MV-4-11 (cell line): ENCODE measurements around the gene ENDOU.
A peak's percentile ranks its signal among the peaks of the same experiment; 100 is the strongest.

ENCODE experiments used
- DNase-seq: peaks from one replicate; lab custom pipeline; 2025; lab: John Stamatoyannopoulos, UW

ENDOU gene

DNA sequence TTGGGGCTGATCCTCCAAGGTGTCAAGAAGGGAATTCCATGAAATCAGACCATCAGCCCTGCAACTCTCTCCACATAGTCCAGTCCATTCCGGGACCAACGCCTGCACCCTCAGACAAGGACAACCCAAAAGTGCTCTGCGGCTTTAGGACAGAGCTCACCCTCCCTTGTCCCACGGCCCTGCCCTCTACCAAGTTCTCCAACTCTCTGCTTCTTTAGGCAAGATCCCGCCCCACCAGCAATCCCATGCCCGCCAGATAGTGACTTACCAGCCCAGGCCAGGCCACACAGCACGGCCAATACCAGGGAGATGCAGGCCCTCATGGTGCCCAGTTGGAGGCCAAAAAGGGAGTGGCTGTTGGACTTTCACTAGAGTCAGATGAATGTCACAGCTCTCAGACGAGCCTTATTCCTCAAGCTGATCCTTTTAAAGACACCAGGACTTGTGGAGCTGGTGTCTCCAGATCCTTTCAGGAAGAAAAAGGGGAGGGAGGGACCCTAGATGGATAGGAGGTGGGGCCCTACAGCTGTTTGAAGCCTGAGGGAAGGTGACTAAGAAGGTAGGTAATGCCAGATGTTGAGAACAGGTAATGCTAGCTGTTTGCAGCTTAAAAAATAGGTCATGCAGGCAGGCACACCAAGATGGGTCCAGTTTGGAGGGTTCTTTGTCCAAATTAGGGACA lies at the start of gene ENDOU:
ENDOU (minus strand) TSS at position 400 of the 682 bp plus-strand sequence; CDS start at position 323, 77 bp downstream.
- no peak for DNase-seq

DNA sequence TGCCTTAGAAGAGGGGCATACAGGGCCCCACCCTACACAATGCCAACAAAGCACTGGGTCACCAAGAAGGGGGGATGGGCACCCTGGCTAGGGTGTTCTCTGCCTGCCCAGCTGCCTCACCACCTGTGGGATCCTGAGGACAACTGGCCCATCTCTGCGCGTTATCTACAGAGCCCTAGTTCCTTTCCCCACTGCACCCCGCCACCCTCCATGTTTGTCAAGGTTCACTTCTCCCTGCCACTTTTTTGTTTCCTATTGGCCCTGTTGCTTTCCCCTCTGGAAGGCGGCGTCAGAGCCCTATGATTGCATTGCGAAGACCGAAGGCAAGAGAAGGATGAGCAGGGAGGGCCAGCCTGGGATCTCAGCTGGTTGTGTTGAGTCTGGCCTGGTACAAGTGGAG lies 49.4 kb upstream of the ENDOU start:
- peak; percentile 21 for DNase-seq

- peak; percentile 4 for DNase-seq
These were observed 48.7 kb upstream of the ENDOU start for GRCh38 chr12:47773858-47774580.

- DNase-seq = peak; percentile 18
These were observed 48.0 kb upstream of the ENDOU start, which contains the start of gene SLC48A1 for GRCh38 chr12:47773062-47773857. Gene SLC48A1, plus strand, starts transcription at chr12:47773238. Its CDS starts 67 bp downstream, at chr12:47773305.

DNA sequence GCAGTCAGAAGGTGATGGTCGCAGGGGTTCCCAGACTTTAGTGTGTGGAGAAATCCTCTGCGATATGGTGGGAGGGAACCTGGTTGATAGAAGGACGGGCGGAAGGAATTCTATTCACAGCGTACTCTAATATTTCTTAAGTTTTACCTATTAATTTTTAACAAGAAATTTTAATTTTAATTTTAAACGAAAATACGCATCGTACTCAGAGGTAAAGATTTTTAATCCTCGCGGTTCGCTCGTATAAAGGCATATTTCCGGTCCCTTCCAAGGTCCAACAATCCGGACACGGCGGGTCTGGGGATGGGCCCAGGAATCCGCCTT lies 47.4 kb upstream of the ENDOU start:
- DNase-seq = no peak

GRCh38 chr12:47772094-47772660 lies 46.9 kb upstream of the ENDOU start:
- DNase-seq = no peak

GRCh38 chr12:47771304-47771703 lies 46.0 kb upstream of the ENDOU start:
- no peak for DNase-seq

DNA sequence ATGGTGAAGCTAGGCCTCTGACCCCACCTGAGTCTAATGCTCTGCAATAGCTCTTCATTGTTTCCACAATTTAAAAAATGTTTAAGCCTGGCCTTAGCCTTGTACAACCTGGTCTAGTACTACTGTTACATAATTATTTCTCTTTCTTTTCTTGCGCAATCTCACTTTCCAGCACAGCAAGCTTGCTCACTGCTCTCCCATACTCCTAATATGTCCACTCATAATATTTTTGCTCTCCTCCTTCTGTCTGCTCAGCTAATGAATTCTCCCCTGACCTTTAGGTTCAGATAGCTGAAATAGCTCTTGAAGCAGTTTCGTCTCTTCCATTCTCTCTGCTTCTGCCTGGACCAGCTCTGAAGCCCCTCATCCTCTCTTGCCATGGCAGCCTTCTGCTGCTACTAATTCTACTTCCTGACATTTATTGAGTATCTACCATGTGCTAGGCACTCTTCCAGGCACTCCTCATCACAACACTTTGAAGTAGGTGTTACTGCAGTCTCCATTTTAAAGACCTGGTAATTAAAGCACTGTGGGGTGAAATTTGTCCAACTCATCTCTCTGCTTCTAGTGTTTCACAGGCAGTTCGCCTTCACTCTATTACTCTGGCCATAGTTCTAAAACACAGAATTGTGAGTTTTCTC lies 44.9 kb upstream of the ENDOU start:
- peak; percentile 67 for DNase-seq

DNA sequence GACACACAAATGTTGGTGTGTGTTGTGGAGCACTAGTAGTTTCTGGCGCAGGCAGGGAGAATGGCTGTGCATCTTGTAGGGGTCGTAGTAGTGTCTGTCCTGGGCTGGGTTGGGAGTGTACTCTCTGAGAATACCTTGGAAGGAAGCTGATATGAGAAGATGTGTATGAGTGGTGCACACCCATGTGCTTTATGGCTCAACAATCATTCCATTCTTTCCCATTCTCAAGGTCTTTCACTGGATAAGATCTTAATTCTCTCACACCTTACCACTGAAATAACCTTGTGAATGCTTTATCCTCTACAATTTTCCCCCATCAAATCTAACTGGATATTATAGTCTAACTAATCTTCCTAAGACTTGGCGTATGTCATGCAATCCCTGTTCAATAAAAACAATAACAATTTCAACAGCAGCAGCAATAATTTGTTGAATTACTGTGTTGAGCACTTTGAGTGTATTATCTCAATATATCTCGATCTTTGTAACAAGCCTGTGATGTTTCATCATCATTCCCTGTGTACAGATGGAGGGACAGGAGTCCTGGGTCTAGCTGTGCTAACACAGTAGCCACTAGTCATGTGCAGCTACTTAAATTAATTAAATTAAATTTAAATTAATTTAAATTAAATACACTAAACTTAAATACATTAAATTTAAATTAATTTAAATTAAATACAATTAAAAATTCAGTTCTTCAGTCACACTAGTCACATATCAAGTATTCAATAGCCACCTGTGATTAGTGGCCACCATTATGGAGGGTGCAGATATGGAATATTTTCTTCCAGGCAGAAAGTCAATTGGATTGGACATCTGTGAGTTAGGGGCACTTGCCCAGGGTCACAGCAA lies 44.2 kb upstream of the ENDOU start:
- DNase-seq = no peak

GRCh38 chr12:47768323-47768811 lies 43.1 kb upstream of the ENDOU start:
- DNase-seq = no peak

DNA sequence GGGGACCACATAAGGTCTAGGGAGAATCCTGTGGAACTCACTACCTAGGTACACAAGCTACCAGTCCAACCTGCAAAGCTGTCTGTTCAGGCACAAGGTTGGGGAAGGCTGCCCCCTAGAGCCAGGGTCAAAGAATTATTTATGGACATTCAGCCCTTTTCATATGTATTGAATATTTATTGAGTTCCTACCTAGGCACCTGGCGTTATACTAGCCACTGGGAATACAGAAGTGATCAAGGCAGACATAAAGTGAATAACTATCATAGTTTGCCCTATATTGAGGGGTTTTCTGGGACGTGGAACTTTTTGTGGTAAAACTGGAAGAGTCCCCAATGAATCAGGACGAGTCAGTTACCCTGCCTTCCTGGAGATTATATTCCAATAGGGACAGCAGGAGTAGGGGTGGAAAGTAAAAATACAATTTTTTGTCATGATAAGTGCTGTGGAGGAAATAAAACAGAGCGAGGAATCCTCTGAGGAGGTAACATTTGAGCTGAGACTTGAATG lies 42.0 kb upstream of the ENDOU start:
- peak; percentile 51 for DNase-seq

- DNase-seq = no peak
These were observed 41.4 kb upstream of the ENDOU start for GRCh38 chr12:47766502-47767215.

GRCh38 chr12:47763481-47764346 lies 38.4 kb upstream of the ENDOU start:
- peak; percentile 70 for DNase-seq

DNA sequence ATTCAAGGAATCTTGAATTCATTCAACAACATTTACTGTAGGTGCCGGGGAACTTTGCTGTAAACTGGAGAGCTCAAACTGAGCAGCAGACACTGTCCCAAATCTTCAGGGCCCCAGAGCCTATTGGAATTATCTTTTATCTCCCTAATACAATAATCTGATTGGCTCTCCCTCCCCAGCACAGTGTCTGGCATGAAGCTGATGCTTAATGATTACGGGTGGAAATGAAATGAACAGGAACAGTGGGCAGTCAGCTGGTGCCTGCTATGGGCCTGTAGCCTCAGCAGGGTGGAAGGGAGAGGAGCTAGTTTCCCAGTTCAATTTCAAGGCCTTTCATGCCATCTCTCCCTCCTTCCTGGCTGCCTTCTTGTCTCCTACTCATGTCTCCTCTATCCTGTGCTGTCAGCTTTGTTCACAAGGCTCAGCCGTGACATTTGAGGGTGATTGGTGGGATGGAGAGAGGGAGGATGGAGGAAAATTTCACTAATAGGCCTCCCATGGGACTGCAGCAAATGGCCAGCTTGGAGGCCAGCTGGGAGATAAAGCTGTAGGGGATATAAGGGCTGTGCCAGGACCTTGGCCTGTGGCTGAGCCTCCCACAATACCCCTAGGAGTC lies 37.7 kb upstream of the ENDOU start:
- no peak for DNase-seq

DNA sequence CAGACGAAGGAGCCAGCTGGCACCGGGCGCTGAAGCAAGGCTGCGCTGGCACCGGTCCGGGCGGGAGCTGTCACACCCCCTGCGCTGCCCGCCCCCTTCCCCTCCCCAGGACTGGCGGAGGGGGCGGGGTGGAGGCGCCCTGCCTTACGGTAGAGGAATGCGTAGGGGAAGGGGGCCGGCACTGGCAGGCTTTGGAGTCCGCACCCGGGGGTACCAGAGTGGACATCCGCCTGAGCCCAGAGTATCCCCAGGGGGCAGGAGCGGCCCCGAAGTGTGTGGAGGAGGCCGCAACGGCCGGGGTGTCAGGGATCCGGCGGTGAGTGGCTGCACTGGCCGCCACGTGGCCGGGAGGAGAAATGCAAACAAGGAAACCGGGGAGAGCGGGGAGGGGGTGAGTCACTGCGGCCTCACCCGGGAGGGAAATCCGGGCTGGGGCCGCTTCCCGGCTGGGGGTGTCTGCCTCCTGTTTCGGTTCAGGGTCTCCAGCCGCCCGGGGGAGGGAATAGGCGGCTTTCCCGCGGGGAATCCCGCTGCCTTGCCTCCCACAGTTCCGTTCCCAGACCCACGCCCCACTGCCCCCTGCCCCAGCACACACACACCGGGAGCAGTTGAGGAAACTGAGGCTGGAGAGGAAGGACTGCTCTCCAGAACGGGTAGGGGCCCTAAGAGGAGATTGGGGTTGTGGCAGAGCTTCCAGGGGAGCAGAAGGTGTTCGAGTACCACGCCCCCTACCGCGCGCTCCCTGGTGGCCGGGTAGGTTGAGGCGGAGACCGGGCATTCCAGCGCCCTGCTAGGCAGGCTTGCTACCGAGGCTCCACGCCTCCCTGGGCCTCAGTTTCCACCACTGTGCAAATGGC lies 33.8 kb upstream of the ENDOU start, which contains the start of gene RAPGEF3:
RAPGEF3 (minus strand) TSS at position 47 of the 857 bp plus-strand sequence. CDS start 324 bp downstream, outside the sequence.
- peak; percentile 63 for DNase-seq

GRCh38 chr12:47758584-47758833 lies 33.2 kb upstream of the ENDOU start:
- DNase-seq = no peak

- DNase-seq = no peak
These were observed 32.7 kb upstream of the ENDOU start for GRCh38 chr12:47757840-47758583.
